NCI-H510A treated with DMSO at 0.1 percent for 48 hours (cell line): ENCODE measurements around the gene TCERG1L.
A peak's percentile ranks its signal among the peaks of the same experiment; 100 is the strongest.
"Not testable (repeated sequence)": the region's sequence is repeated elsewhere in the genome, so short reads cannot be mapped to it uniquely, and the experiment has no call there.

Experiments
- DNase-seq: peaks from one replicate; lab custom pipeline; 2025; lab: John Stamatoyannopoulos, UW

Gene TCERG1L

GRCh38 chr10:131144196-131144595 is 167.3 kb downstream of the TCERG1L start:
- no peak for DNase-seq

- no peak for DNase-seq
Measured at GRCh38 chr10:131143425-131144165, 167.9 kb downstream of the TCERG1L start.

GRCh38 chr10:131142517-131143380 is 168.8 kb downstream of the TCERG1L start:
- peak; percentile 90 for DNase-seq

GRCh38 chr10:131141645-131142516 is 169.6 kb downstream of the TCERG1L start:
- DNase-seq: peak; percentile 97

GRCh38 chr10:131141207-131141606 is 170.3 kb downstream of the TCERG1L start:
- DNase-seq: no peak

- no peak for DNase-seq
Measured at GRCh38 chr10:131140606-131141005, 170.9 kb downstream of the TCERG1L start.

- DNase-seq: no peak
Measured at GRCh38 chr10:131137223-131137622, 174.3 kb downstream of the TCERG1L start.

GRCh38 chr10:131136336-131136735 is 175.2 kb downstream of the TCERG1L start:
- not testable (repeated sequence) for DNase-seq

GRCh38 chr10:131135716-131136115 is 175.8 kb downstream of the TCERG1L start:
- no peak for DNase-seq

GRCh38 chr10:131134651-131135050 is 176.9 kb downstream of the TCERG1L start:
- DNase-seq: no peak

GRCh38 chr10:131134001-131134576 is 177.4 kb downstream of the TCERG1L start:
- DNase-seq: no peak

- DNase-seq: no peak
Measured at GRCh38 chr10:131132681-131133080, 178.8 kb downstream of the TCERG1L start.

GRCh38 chr10:131131726-131132591 is 179.6 kb downstream of the TCERG1L start:
- no peak for DNase-seq

GRCh38 chr10:131130025-131130424 is 181.5 kb downstream of the TCERG1L start:
- DNase-seq: no peak

- peak; percentile 63 for DNase-seq
Measured at GRCh38 chr10:131129544-131129943, 182.0 kb downstream of the TCERG1L start.

- DNase-seq: no peak
Measured at GRCh38 chr10:131128731-131129130, 182.8 kb downstream of the TCERG1L start.

GRCh38 chr10:131127610-131128009 is 183.9 kb downstream of the TCERG1L start:
- peak; percentile 20 for DNase-seq

GRCh38 chr10:131127138-131127589 is 184.4 kb downstream of the TCERG1L start:
- no peak for DNase-seq

GRCh38 chr10:131126321-131127137 is 185.0 kb downstream of the TCERG1L start:
- peak; percentile 79 for DNase-seq
